Liver (tissue), 9 donors: ENCODE results near the gene BDH1. TPM values are rescaled to one million over a fixed set of nuclear protein-coding genes. Genes with fewer than 3 reads are reported as not detected.

Experiments
- DNase-seq: peaks from one replicate; pipeline ENCODE4 v3.0.0-alpha.2; 2017; ENCODE audit warnings: low spot score
- H3K27ac ChIP-seq, 2 donors: one replicate each; pipeline ENCODE4 v1.7.0; 2013; ENCODE audit warnings: inconsistent platforms in 2 of 2, low read length in 2 of 2, control low read depth in 1 of 2, low read depth in 1 of 2, mild to moderate bottlenecking in 1 of 2
- H3K27me3 ChIP-seq, 4 donors: one replicate each; pipeline versions ENCODE4 v1.6.1 to v1.7.0; 2013; ENCODE audit warnings: low read length in 3 of 4, inconsistent platforms in 1 of 4, mild to moderate bottlenecking in 1 of 4, moderate library complexity in 1 of 4; ENCODE audit not compliant: control insufficient read depth in 4 of 4, insufficient read depth in 4 of 4
- H3K36me3 ChIP-seq, 4 donors: one replicate each; pipeline versions ENCODE4 v1.6.1 to v1.7.0; 2013; ENCODE audit warnings: low read length in 3 of 4, mild to moderate bottlenecking in 3 of 4, low read depth in 1 of 4, moderate library complexity in 1 of 4; ENCODE audit not compliant: control insufficient read depth in 4 of 4, insufficient read depth in 3 of 4
- H3K4me1 ChIP-seq, 4 donors: one replicate each; pipeline versions ENCODE4 v1.6.1 to v1.7.0; 2013; ENCODE audit warnings: low read length in 3 of 4, mild to moderate bottlenecking in 3 of 4, moderate library complexity in 1 of 4; ENCODE audit not compliant: control insufficient read depth in 4 of 4, insufficient read depth in 4 of 4
- H3K4me3 ChIP-seq, 3 donors: one replicate each; pipeline versions ENCODE4 v1.6.1 to v1.7.0; 2013; ENCODE audit warnings: low read length in 3 of 3, control low read depth in 1 of 3, low read depth in 1 of 3, mild to moderate bottlenecking in 1 of 3
- H3K9ac ChIP-seq, 2 donors: one replicate each; pipeline ENCODE4 v1.7.0; 2013; ENCODE audit warnings: low read length in 2 of 2, mild to moderate bottlenecking in 2 of 2, moderate library complexity in 2 of 2, control low read depth in 1 of 2, low read depth in 1 of 2
- H3K9me3 ChIP-seq, 4 donors: one replicate each; pipeline versions ENCODE4 v1.6.1 to v1.7.0; 2013; ENCODE audit warnings: low read length in 3 of 4; ENCODE audit not compliant: control insufficient read depth in 4 of 4
- ATF3 ChIP-seq: IDR thresholded peaks from 2 replicates; pipeline ENCODE4 v1.6.1; 2016; ENCODE audit warnings: antibody characterized with exemption
- EGR1 ChIP-seq, 2 donors: IDR thresholded peaks; 2 replicates each; pipeline ENCODE4 v1.6.1; 2016 to 2018; ENCODE audit warnings: antibody characterized with exemption in 2 of 2, low read depth in 2 of 2
- FOXA1 ChIP-seq: IDR thresholded peaks from 2 replicates; pipeline ENCODE4 v1.6.1; 2016; ENCODE audit warnings: antibody characterized with exemption
- FOXA2 ChIP-seq: IDR thresholded peaks from 2 replicates; pipeline ENCODE4 v1.6.1; 2016; ENCODE audit warnings: antibody characterized with exemption
- GABPA ChIP-seq, 2 donors: IDR thresholded peaks in 1 of 2; conservative IDR thresholded peaks in 1 of 2; 2 replicates each; pipeline ENCODE4 v1.6.1; 2016; ENCODE audit warnings: antibody characterized with exemption in 2 of 2, mild to moderate bottlenecking in 1 of 2, moderate library complexity in 1 of 2
- HNF4A ChIP-seq, 2 donors: conservative IDR thresholded peaks; 2 replicates each; pipeline ENCODE4 v1.6.1; 2016; ENCODE audit warnings: antibody characterized with exemption in 2 of 2, mild to moderate bottlenecking in 2 of 2
- HNF4G ChIP-seq: IDR thresholded peaks from 2 replicates; pipeline ENCODE4 v1.6.1; 2016; ENCODE audit warnings: antibody characterized with exemption
- JUND ChIP-seq, 2 donors: IDR thresholded peaks; 2 replicates each; pipeline ENCODE4 v1.6.1; 2016; ENCODE audit warnings: antibody characterized with exemption in 2 of 2
- NR2F2 ChIP-seq: IDR thresholded peaks from 2 replicates; pipeline ENCODE4 v1.6.1; 2016; ENCODE audit warnings: antibody characterized with exemption
- RAD21 ChIP-seq, 2 donors: IDR thresholded peaks; 2 replicates each; pipeline ENCODE4 v1.6.1; 2016; ENCODE audit warnings: antibody characterized with exemption in 2 of 2, mild to moderate bottlenecking in 2 of 2
- RXRA ChIP-seq, 2 donors: IDR thresholded peaks; 2 replicates each; pipeline ENCODE4 v1.6.1; 2017 to 2018; ENCODE audit warnings: antibody characterized with exemption in 2 of 2, mild to moderate bottlenecking in 1 of 2
- SP1 ChIP-seq: IDR thresholded peaks from 2 replicates; pipeline ENCODE4 v1.6.1; 2018; ENCODE audit warnings: antibody characterized with exemption, mild to moderate bottlenecking
- TAF1 ChIP-seq: conservative IDR thresholded peaks from 2 replicates; pipeline ENCODE4 v1.6.1; 2016; ENCODE audit warnings: antibody characterized with exemption, mild to moderate bottlenecking
- YY1 ChIP-seq: IDR thresholded peaks from 2 replicates; pipeline ENCODE4 v1.6.1; 2016; ENCODE audit warnings: antibody characterized with exemption, mild to moderate bottlenecking
- ZBTB33 ChIP-seq: IDR thresholded peaks from 2 replicates; pipeline ENCODE4 v1.6.1; 2016; ENCODE audit warnings: antibody characterized with exemption
- WGBS: extraction: QIAGEN DNeasy Blood & Tissue Kit; methylation state at CpG from one replicate; pipeline ENCODE4 v1.1.7; 2013; 5-methylcytosine and 5-hydroxymethylcytosine counted together
- polyA plus RNA-seq, 2 donors: library from polyadenylated mRNA; stranded (reverse) in 1 of 2; unstranded in 1 of 2; fragments of 200-250 nt in 1 of 2; fragments of >200 nt in 1 of 2; fragmentation: Nextera tagmentation in 1 of 2; extraction: Ambion mirVana in 1 of 2; gene quantifications; one replicate each; pipeline versions ENCODE4 v1.2.1 to v1.2.3, GENCODE V29; 2013 to 2015
- total RNA-seq, 2 donors: library from RNA; depleted of rRNA; stranded (reverse); fragments of >200 nt; gene quantifications; one replicate each; pipeline ENCODE4 v1.2.3, GENCODE V29; 2014
- TF ChIP-seq, protein P1 (sequence below): IDR thresholded peaks from 2 replicates; pipeline ENCODE4 v1.6.1; 2016; ENCODE audit warnings: antibody characterized with exemption, mild to moderate bottlenecking
- TF ChIP-seq, protein P2 (sequence below): fragments of 150-350 bp; IDR thresholded peaks from 2 replicates; pipeline ENCODE4 v1.5.1; 2017; ENCODE audit warnings: improper control_type of control experiment, low read depth, low read length; ENCODE audit not compliant: missing input control
- TF ChIP-seq, protein P3 (sequence below): IDR thresholded peaks from 2 replicates; pipeline ENCODE4 v1.6.1; 2016; ENCODE audit warnings: antibody characterized with exemption
- donor health status: healthy.
- donor health status: healthy.
- donor health status: healthy.
- donor health status: healthy.
- donor health status: healthy.

Gene BDH1
- total and polyA plus RNA-seq, 4 donors: 49.4 to 268 (median 177) TPM

DNA sequence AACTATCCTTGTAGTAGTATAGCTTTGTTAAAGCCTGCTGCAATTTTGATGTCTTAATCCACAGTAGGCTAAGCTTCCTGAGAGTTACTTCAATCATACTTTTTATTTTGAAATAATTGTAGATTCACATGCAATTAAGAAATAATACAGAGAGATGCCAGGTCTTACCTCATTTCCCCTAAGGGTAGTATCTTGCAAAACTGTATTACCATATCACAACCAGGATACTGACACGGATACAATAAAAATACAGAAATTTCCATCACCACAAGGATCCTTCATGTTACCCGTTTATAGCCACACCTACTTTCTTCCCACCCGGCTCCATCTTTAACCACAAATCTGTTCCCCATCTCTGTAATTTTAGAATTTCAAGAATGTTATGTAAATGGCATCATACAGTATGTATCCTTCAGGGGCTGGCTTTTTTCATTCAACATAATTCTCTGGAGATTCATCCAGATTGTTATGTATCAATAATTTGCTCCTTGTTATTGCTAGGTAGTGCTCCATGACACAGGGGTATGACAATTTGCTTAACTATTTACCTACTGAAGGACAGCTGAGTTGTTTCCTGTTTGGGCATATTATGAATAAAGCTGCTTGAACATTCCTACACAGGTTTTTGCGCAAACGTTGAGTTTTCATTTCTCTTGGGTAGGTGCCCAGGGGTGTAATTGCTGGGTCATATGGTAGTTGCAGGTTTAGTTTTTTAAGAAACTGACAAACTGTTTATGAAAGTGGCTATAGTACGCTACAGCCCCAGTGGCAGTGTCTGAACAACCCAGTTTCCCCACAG, 21.6 kb downstream of the BDH1 start:
- Histone ChIP-seq H3K4me1 (no peaks in the 10 kb centered on the region), H3K36me3 (peaks cover 11 to 50% (median 39%) of the 10 kb centered on the region in 4 donors), H3K27ac (no peak overlapping the region), H3K9me3 (no peaks in the 10 kb centered on the region), H3K4me3 (no peak overlapping the region), H3K27me3 (no peaks in the 10 kb centered on the region), H3K9ac (no peak overlapping the region)
- no peak for DNase-seq
- WGBS: 79% methylated on average over 6 of the region's 6 CpGs
- TF ChIP-seq HNF4A (conservative IDR thresholded peaks at IDR 0.05) (no peak), FOXA1 (no peak), TAF1 (no peak), NR2F2 (no peak)

DNA sequence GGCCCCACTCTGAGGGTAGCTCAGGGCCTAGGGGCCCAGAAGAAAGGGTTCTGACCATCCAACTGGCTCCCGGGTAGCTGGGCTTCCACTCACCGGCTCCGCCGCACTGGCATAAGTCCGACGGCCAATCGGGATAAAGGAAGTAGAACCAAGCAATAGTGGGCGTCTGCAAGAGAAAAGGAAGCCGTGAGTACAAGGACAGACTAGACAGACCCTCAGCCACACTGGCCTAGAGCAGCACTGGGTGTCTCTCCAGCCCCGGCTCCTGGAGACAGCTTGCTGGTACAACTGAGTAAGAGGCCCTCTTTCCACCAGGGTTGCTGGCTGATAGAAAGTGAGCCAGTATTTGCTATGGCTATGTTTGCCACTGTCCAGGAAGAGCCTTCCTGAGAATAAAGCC, 22.4 kb downstream of the BDH1 start:
- Histone ChIP-seq H3K27me3 (no peaks in the 10 kb centered on the region), H3K27ac (no peak overlapping the region), H3K9ac (no peak overlapping the region), H3K4me3 (no peak overlapping the region), H3K4me1 (no peaks in the 10 kb centered on the region), H3K36me3 (peaks cover 9 to 51% (median 42%) of the 10 kb centered on the region in 4 donors), H3K9me3 (no peaks in the 10 kb centered on the region)
- DNase-seq: no peak
- TF ChIP-seq SP1 (no peak), ZBTB33 (no peak)
- WGBS: 93% methylated on average over 10 of the region's 10 CpGs

GRCh38 chr3:197532388-197532787, 23.4 kb downstream of the BDH1 start:
- Histone ChIP-seq H3K27me3 (no peaks in the 10 kb centered on the region), H3K27ac (no peak overlapping the region), H3K9ac (no peak overlapping the region), H3K4me3 (no peak overlapping the region), H3K9me3 (no peaks in the 10 kb centered on the region), H3K36me3 (peaks cover 9 to 55% (median 46%) of the 10 kb centered on the region in 4 donors), H3K4me1 (peaks cover 0 to 2% (median 0%) of the 10 kb centered on the region in 4 donors)
- no peak for DNase-seq
- WGBS: 76% methylated on average over 3 of the region's 3 CpGs
- no peak for TF ChIP-seq TAF1
- no peak for TF ChIP-seq EGR1 (IDR thresholded peaks at IDR 0.05; ENCODE audit: low read depth in 2 of 2)
- TF ChIP-seq HNF4A (conservative IDR thresholded peaks at IDR 0.05): no peak
- TF ChIP-seq GABPA (IDR thresholded peaks at IDR 0.05 in 1 of 2, conservative IDR thresholded peaks at IDR 0.05 in 1 of 2): no peak
- no peak for TF ChIP-seq SP1
- TF ChIP-seq RAD21 (IDR thresholded peaks at IDR 0.05): no peak
- TF ChIP-seq YY1: no peak
- TF ChIP-seq ATF3: no peak
- TF ChIP-seq, protein P1, sequence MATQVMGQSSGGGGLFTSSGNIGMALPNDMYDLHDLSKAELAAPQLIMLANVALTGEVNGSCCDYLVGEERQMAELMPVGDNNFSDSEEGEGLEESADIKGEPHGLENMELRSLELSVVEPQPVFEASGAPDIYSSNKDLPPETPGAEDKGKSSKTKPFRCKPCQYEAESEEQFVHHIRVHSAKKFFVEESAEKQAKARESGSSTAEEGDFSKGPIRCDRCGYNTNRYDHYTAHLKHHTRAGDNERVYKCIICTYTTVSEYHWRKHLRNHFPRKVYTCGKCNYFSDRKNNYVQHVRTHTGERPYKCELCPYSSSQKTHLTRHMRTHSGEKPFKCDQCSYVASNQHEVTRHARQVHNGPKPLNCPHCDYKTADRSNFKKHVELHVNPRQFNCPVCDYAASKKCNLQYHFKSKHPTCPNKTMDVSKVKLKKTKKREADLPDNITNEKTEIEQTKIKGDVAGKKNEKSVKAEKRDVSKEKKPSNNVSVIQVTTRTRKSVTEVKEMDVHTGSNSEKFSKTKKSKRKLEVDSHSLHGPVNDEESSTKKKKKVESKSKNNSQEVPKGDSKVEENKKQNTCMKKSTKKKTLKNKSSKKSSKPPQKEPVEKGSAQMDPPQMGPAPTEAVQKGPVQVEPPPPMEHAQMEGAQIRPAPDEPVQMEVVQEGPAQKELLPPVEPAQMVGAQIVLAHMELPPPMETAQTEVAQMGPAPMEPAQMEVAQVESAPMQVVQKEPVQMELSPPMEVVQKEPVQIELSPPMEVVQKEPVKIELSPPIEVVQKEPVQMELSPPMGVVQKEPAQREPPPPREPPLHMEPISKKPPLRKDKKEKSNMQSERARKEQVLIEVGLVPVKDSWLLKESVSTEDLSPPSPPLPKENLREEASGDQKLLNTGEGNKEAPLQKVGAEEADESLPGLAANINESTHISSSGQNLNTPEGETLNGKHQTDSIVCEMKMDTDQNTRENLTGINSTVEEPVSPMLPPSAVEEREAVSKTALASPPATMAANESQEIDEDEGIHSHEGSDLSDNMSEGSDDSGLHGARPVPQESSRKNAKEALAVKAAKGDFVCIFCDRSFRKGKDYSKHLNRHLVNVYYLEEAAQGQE: no peak
- no peak for TF ChIP-seq FOXA1
- TF ChIP-seq HNF4G: no peak
- no peak for TF ChIP-seq ZBTB33
- no peak for TF ChIP-seq RXRA (IDR thresholded peaks at IDR 0.05)
- TF ChIP-seq, protein P2, sequence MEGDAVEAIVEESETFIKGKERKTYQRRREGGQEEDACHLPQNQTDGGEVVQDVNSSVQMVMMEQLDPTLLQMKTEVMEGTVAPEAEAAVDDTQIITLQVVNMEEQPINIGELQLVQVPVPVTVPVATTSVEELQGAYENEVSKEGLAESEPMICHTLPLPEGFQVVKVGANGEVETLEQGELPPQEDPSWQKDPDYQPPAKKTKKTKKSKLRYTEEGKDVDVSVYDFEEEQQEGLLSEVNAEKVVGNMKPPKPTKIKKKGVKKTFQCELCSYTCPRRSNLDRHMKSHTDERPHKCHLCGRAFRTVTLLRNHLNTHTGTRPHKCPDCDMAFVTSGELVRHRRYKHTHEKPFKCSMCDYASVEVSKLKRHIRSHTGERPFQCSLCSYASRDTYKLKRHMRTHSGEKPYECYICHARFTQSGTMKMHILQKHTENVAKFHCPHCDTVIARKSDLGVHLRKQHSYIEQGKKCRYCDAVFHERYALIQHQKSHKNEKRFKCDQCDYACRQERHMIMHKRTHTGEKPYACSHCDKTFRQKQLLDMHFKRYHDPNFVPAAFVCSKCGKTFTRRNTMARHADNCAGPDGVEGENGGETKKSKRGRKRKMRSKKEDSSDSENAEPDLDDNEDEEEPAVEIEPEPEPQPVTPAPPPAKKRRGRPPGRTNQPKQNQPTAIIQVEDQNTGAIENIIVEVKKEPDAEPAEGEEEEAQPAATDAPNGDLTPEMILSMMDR: no peak
- no peak for TF ChIP-seq NR2F2
- TF ChIP-seq FOXA2: no peak
- TF ChIP-seq, protein P3, sequence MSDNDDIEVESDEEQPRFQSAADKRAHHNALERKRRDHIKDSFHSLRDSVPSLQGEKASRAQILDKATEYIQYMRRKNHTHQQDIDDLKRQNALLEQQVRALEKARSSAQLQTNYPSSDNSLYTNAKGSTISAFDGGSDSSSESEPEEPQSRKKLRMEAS: no peak
- no peak for TF ChIP-seq JUND (IDR thresholded peaks at IDR 0.05)
